ENCODE measurements around the gene TSPAN31.

- TF ChIP-seq CTCF (conservative IDR thresholded peaks at IDR 0.05 in 1 of 2, IDR thresholded peaks at IDR 0.05 in 1 of 2; ENCODE audit: extremely low read depth in 1 of 2, insufficient read depth in 1 of 2, low read depth in 1 of 2, low read length in 2 of 2) = no peak
- TF ChIP-seq EZH2 (IDR thresholded peaks at IDR 0.05; ENCODE audit: borderline replicate concordance, low read length) = no peak
Measured at GRCh38 chr12:57734591-57734990, 10.2 kb upstream of the TSPAN31 start.
